ENCODE results near the gene NTNG1. TPM values are rescaled to one million over a fixed set of nuclear protein-coding genes. Genes with fewer than 3 reads are reported as not detected.

NTNG1 gene
- total and polyA plus RNA-seq, 3 donors from 2014 or later: 1.8 to 2.3 (median 2.2) TPM

GRCh38 chr1:107169615-107170014 is 28.8 kb downstream of the NTNG1 start:
- 79 to 90% methylated on average over 3 of the region's 3 CpGs for WGBS, 2 donors
- intact Hi-C loops (cut with DNase I; ENCODE audit: low total_unique reads): no loop called here

GRCh38 chr1:107171333-107171732 is 30.5 kb downstream of the NTNG1 start:
- Histone ChIP-seq H3K36me3 (ENCODE audit: low read depth, missing control alignments) (no peaks in the 10 kb centered on the region), H3K4me1 (no peaks in the 10 kb centered on the region), H3K4me3 (no peak overlapping the region), H3K9me3 (no peaks in the 10 kb centered on the region), H3K27me3 (no peaks in the 10 kb centered on the region), H3K27ac (no peak overlapping the region)
- intact Hi-C loops (cut with DNase I; ENCODE audit: low total_unique reads): no loop called here
- no peak for DNase-seq
- no peak for TF ChIP-seq POLR2A (IDR thresholded peaks at IDR 0.05)
- TF ChIP-seq CTCF (IDR thresholded peaks at IDR 0.05): no peak
- WGBS, 2 donors: 74 to 80% methylated on average over 5 of the region's 5 CpGs

More at GRCh38 chr1:107169615-107170014, 28.8 kb downstream of the NTNG1 start:
- H3K27ac ChIP-seq: no peak overlapping the region
- no peak overlapping the region for H3K4me3 ChIP-seq
- DNase-seq: no peak
- no peaks in the 10 kb centered on the region for H3K27me3 ChIP-seq
- TF ChIP-seq POLR2A (IDR thresholded peaks at IDR 0.05): no peak
- TF ChIP-seq CTCF (IDR thresholded peaks at IDR 0.05): no peak
- no peaks in the 10 kb centered on the region for H3K4me1 ChIP-seq
- H3K36me3 ChIP-seq (ENCODE audit: low read depth, missing control alignments): no peaks in the 10 kb centered on the region
- no peaks in the 10 kb centered on the region for H3K9me3 ChIP-seq

- no peak overlapping the region for H3K27ac ChIP-seq
- H3K4me3 ChIP-seq: no peak overlapping the region
- intact Hi-C loops (cut with DNase I; ENCODE audit: low total_unique reads): no loop called here
- H3K9me3 ChIP-seq: no peaks in the 10 kb centered on the region
- no peak for DNase-seq
- no peaks in the 10 kb centered on the region for H3K36me3 ChIP-seq (ENCODE audit: low read depth, missing control alignments)
- H3K27me3 ChIP-seq: no peaks in the 10 kb centered on the region
- 73 to 83% methylated on average over 5 of the region's 5 CpGs for WGBS, 2 donors
- no peaks in the 10 kb centered on the region for H3K4me1 ChIP-seq
- TF ChIP-seq CTCF (IDR thresholded peaks at IDR 0.05) (no peak), POLR2A (IDR thresholded peaks at IDR 0.05) (no peak)
Measured at GRCh38 chr1:107172450-107173170, 31.8 kb downstream of the NTNG1 start.

- Histone ChIP-seq H3K4me3 (no peak overlapping the region), H3K9me3 (no peaks in the 10 kb centered on the region), H3K27me3 (no peaks in the 10 kb centered on the region), H3K4me1 (no peaks in the 10 kb centered on the region), H3K36me3 (ENCODE audit: low read depth, missing control alignments) (no peaks in the 10 kb centered on the region), H3K27ac (no peak overlapping the region)
- no peak for DNase-seq
- intact Hi-C loops (cut with DNase I; ENCODE audit: low total_unique reads): no loop called here
- 59 to 64% methylated on average over 1 of the region's 1 CpG for WGBS, 2 donors
- TF ChIP-seq POLR2A (IDR thresholded peaks at IDR 0.05) (no peak), CTCF (IDR thresholded peaks at IDR 0.05) (no peak)
Measured at GRCh38 chr1:107175102-107175909, 34.5 kb downstream of the NTNG1 start.
